Effector memory CD4-positive, alpha-beta T cell (primary cell): Measurements from ENCODE around the gene DOK1.

Experiments used
- DNase-seq, 3 donors: peaks; one replicate each; pipeline ENCODE4 v3.0.0-alpha.2; 2020
- H3K27ac ChIP-seq: 2 replicates; pipeline ENCODE4 v1.7.0; 2013; ENCODE audit warnings: mild to moderate bottlenecking, low read length, moderate library complexity; ENCODE audit not compliant: insufficient read depth, poor library complexity, severe bottlenecking
- H3K27me3 ChIP-seq: replicated peaks from 2 replicates; pipeline ENCODE4 v1.7.0; 2013; ENCODE audit warnings: mild to moderate bottlenecking, low read length; ENCODE audit not compliant: insufficient read depth, control insufficient read depth, poor library complexity, severe bottlenecking
- H3K36me3 ChIP-seq: 2 replicates; pipeline ENCODE4 v1.7.0; 2013; ENCODE audit warnings: mild to moderate bottlenecking, low read length, moderate library complexity; ENCODE audit not compliant: control insufficient read depth, insufficient read depth
- H3K4me1 ChIP-seq: 2 replicates; pipeline ENCODE4 v1.7.0; 2013; ENCODE audit warnings: low read length, mild to moderate bottlenecking; ENCODE audit not compliant: control insufficient read depth, insufficient read depth, poor library complexity, severe bottlenecking
- H3K4me3 ChIP-seq: 2 replicates; pipeline ENCODE4 v1.7.0; 2013; ENCODE audit warnings: low read length, low read depth, mild to moderate bottlenecking; ENCODE audit not compliant: insufficient read depth, poor library complexity, severe bottlenecking
- H3K9me3 ChIP-seq: 2 replicates; pipeline ENCODE4 v1.7.0; 2013; ENCODE audit warnings: mild to moderate bottlenecking, low read length, moderate library complexity; ENCODE audit not compliant: control insufficient read depth
- total RNA-seq, 3 donors: gene quantifications; one replicate each; lab custom pipeline; 2026; lab: John Stamatoyannopoulos, UW

Gene DOK1
- 7.6 to 11.0 (median 9.3) reads per million in 3 donors for total RNA-seq

GRCh38 chr2:74553892-74554819, at the start of gene DOK1, which contains the start of gene LOXL3:
TSS of gene DOK1 (plus strand) at chr2:74554720. CDS start at chr2:74554755, 35 bp downstream.
TSS of gene LOXL3 (minus strand) at chr2:74553942. CDS start at chr2:74552634, 1,308 bp downstream.
- Histone ChIP-seq H3K4me3 (peak within 1 kb of the TSS; percentile 68), H3K27me3 (peaks cover 7% of the 10 kb centered on the region), H3K27ac (peak within 1 kb of the TSS; percentile 70), H3K36me3 (peaks cover 9% of the 10 kb centered on the region), H3K9me3 (no peaks in the 10 kb centered on the region), H3K4me1 (peaks cover 22% of the 10 kb centered on the region)
- peak; percentile 69 to 79 (median 75) for DNase-seq

- H3K27me3 ChIP-seq = peaks cover 32% of the 10 kb centered on the region
- H3K4me3 ChIP-seq = no peak overlapping the region
- no peak overlapping the region for H3K27ac ChIP-seq
- peaks cover 31% of the 10 kb centered on the region for H3K4me1 ChIP-seq
- H3K9me3 ChIP-seq = no peaks in the 10 kb centered on the region
- no peak for DNase-seq
- H3K36me3 ChIP-seq = peaks cover 15% of the 10 kb centered on the region
Observed at GRCh38 chr2:74505448-74506246, 48.9 kb upstream of the DOK1 start.

- Histone ChIP-seq H3K27me3 (peaks cover 18% of the 10 kb centered on the region), H3K36me3 (peaks cover 15% of the 10 kb centered on the region), H3K4me1 (peaks cover 31% of the 10 kb centered on the region), H3K4me3 (peak within 1 kb of the TSS; percentile 99), H3K27ac (peak within 1 kb of the TSS; percentile 97), H3K9me3 (no peaks in the 10 kb centered on the region)
- DNase-seq = peak; percentile 94 to 97 (median 96)
Observed at GRCh38 chr2:74507145-74507925, 47.2 kb upstream of the DOK1 start, which contains the start of gene PCGF1. TSS of gene PCGF1 (minus strand) at chr2:74507695. CDS start at chr2:74507668, 27 bp downstream.

- peaks cover 15% of the 10 kb centered on the region for H3K36me3 ChIP-seq
- H3K27me3 ChIP-seq = peaks cover 11% of the 10 kb centered on the region
- H3K27ac ChIP-seq = peak overlapping the region; percentile 97
- H3K4me3 ChIP-seq = peak overlapping the region; percentile 99
- no peaks in the 10 kb centered on the region for H3K9me3 ChIP-seq
- no peak for DNase-seq
- H3K4me1 ChIP-seq = peaks cover 25% of the 10 kb centered on the region
Observed at GRCh38 chr2:74507926-74508520, 46.5 kb upstream of the DOK1 start.

GRCh38 chr2:74510272-74510671, 44.2 kb upstream of the DOK1 start:
- H3K27me3 ChIP-seq = peaks cover 15% of the 10 kb centered on the region
- peaks cover 38% of the 10 kb centered on the region for H3K4me1 ChIP-seq
- DNase-seq = no peak
- H3K9me3 ChIP-seq = no peaks in the 10 kb centered on the region
- H3K4me3 ChIP-seq = no peak overlapping the region
- peaks cover 8% of the 10 kb centered on the region for H3K36me3 ChIP-seq
- no peak overlapping the region for H3K27ac ChIP-seq

GRCh38 chr2:74511104-74511989, 43.2 kb upstream of the DOK1 start:
- H3K4me3 ChIP-seq = no peak overlapping the region
- peaks cover 46% of the 10 kb centered on the region for H3K4me1 ChIP-seq
- no peak overlapping the region for H3K27ac ChIP-seq
- DNase-seq = no peak
- no peaks in the 10 kb centered on the region for H3K36me3 ChIP-seq
- no peaks in the 10 kb centered on the region for H3K9me3 ChIP-seq
- peaks cover 26% of the 10 kb centered on the region for H3K27me3 ChIP-seq

- H3K9me3 ChIP-seq = no peaks in the 10 kb centered on the region
- H3K27me3 ChIP-seq = peaks cover 41% of the 10 kb centered on the region
- no peaks in the 10 kb centered on the region for H3K36me3 ChIP-seq
- no peak overlapping the region for H3K4me3 ChIP-seq
- H3K4me1 ChIP-seq = peaks cover 39% of the 10 kb centered on the region
- no peak for DNase-seq
- H3K27ac ChIP-seq = no peak overlapping the region
Observed at GRCh38 chr2:74512744-74513604, 41.5 kb upstream of the DOK1 start.
